OCI-LY1 (cell line): Measurements from ENCODE around the gene RANBP3L.
"Not testable (repeated sequence)": the region's sequence is repeated elsewhere in the genome, so short reads cannot be mapped to it uniquely, and the experiment has no call there.

ENCODE experiments used
- H2AFZ ChIP-seq: fragments of 200-600 bp; sonication (generic), shearing (Covaris generic); 2 replicates; pipeline ENCODE4 v1.6.0; 2014; ENCODE audit warnings: antibody characterized with exemption, mild to moderate bottlenecking, low read length
- H3F3A ChIP-seq: fragments of 200-600 bp; sonication (generic), shearing (Covaris generic); 2 replicates; pipeline ENCODE4 v1.6.0; 2014; ENCODE audit warnings: mild to moderate bottlenecking, antibody characterized with exemption, low read length, moderate library complexity; ENCODE audit not compliant: insufficient read depth
- H3K27ac ChIP-seq: fragments of 200-600 bp; sonication (generic); 2 replicates; pipeline ENCODE4 v1.5.1; 2014; ENCODE audit warnings: low read length, mixed run types, mild to moderate bottlenecking, low read depth; ENCODE audit not compliant: poor library complexity, severe bottlenecking
- H3K27me3 ChIP-seq: fragments of 200-600 bp; sonication (generic); 2 replicates; pipeline ENCODE4 v1.6.0; 2014; ENCODE audit warnings: antibody characterized with exemption, mild to moderate bottlenecking, low read length, moderate library complexity; ENCODE audit not compliant: insufficient read depth
- H3K36me3 ChIP-seq: fragments of 200-600 bp; sonication (generic); 2 replicates; pipeline ENCODE4 v1.6.1; 2014; ENCODE audit warnings: mild to moderate bottlenecking, antibody characterized with exemption, low read length, moderate library complexity, mixed read lengths; ENCODE audit not compliant: insufficient read depth
- H3K4me1 ChIP-seq: fragments of 200-600 bp; sonication (generic); 2 replicates; pipeline ENCODE4 v1.5.1; 2014; ENCODE audit warnings: mild to moderate bottlenecking, low read length, moderate library complexity; ENCODE audit not compliant: insufficient read depth, severe bottlenecking
- H3K4me2 ChIP-seq: fragments of 200-600 bp; sonication (generic), shearing (Covaris generic); 2 replicates; pipeline ENCODE4 v1.6.1; 2014; ENCODE audit warnings: low read length
- H3K4me3 ChIP-seq: fragments of 200-600 bp; sonication (generic); 2 replicates; pipeline ENCODE4 v1.5.1; 2014; ENCODE audit warnings: low read length, low read depth, mild to moderate bottlenecking, mixed read lengths; ENCODE audit not compliant: poor library complexity, severe bottlenecking
- H3K79me2 ChIP-seq: fragments of 200-600 bp; shearing (Covaris generic); 2 replicates; pipeline ENCODE4 v1.6.1; 2016; ENCODE audit warnings: mixed run types, low read length, mixed read lengths; ENCODE audit not compliant: insufficient read depth
- H3K9ac ChIP-seq: fragments of 200-600 bp; sonication (generic), shearing (Covaris generic); 2 replicates; pipeline ENCODE4 v1.6.1; 2014; ENCODE audit warnings: mild to moderate bottlenecking, low read length, mixed read lengths
- H3K9me2 ChIP-seq: fragments of 200-600 bp; sonication (generic), shearing (Covaris generic); 2 replicates; pipeline ENCODE4 v1.6.1; 2014; ENCODE audit warnings: low read depth, mild to moderate bottlenecking, low read length, mixed read lengths
- H3K9me3 ChIP-seq: fragments of 200-600 bp; shearing (Covaris generic); 2 replicates; pipeline ENCODE4 v1.6.1; 2014; ENCODE audit warnings: low read length, mixed read lengths
- H4K20me1 ChIP-seq: fragments of 200-600 bp; sonication (generic), shearing (Covaris generic); 2 replicates; pipeline ENCODE4 v1.6.0; 2016; ENCODE audit warnings: mild to moderate bottlenecking, low read length; ENCODE audit not compliant: insufficient read depth
- CTCF ChIP-seq: fragments of 200-600 bp; sonication (generic), shearing (Covaris generic); IDR thresholded peaks from 2 replicates; pipeline ENCODE4 v1.5.1; 2017; ENCODE audit warnings: mild to moderate bottlenecking, antibody characterized with exemption, low read length, moderate library complexity, mixed read lengths
- EZH2 ChIP-seq: fragments of 200-600 bp; sonication (generic), shearing (Covaris generic); IDR thresholded peaks from 2 replicates; pipeline ENCODE4 v1.8.0; 2017; ENCODE audit warnings: borderline replicate concordance, mixed run types, mild to moderate bottlenecking, antibody characterized with exemption, low read length, moderate library complexity, mixed read lengths

Gene RANBP3L

GRCh38 chr5:36301858-36302603 is at the start of gene RANBP3L:
TSS of gene RANBP3L (minus strand) at chr5:36301902. CDS start at chr5:36301416, 486 bp downstream.
- Histone ChIP-seq H2AFZ (no peak within 1 kb of the TSS), H3K9me2 (no peaks in the 10 kb centered on the region), H3K4me1 (no peaks in the 10 kb centered on the region), H3K9me3 (no peaks in the 10 kb centered on the region), H3K4me2 (no peak within 1 kb of the TSS), H3K36me3 (no peaks in the 10 kb centered on the region), H3F3A (no peaks in the 10 kb centered on the region), H3K4me3 (no peak within 1 kb of the TSS), H3K27ac (no peak within 1 kb of the TSS), H4K20me1 (no peaks in the 10 kb centered on the region), H3K27me3 (no peaks in the 10 kb centered on the region), H3K9ac (no peak within 1 kb of the TSS), H3K79me2 (no peaks in the 10 kb centered on the region)
- TF ChIP-seq EZH2 (no peak), CTCF (no peak)

GRCh38 chr5:36346896-36347690 is 45.4 kb upstream of the RANBP3L start:
- Histone ChIP-seq H2AFZ (no peak overlapping the region), H3K4me2 (no peak overlapping the region), H3K79me2 (no peaks in the 10 kb centered on the region), H3K27ac (no peak overlapping the region), H3K4me3 (no peak overlapping the region), H4K20me1 (no peaks in the 10 kb centered on the region), H3K9ac (no peak overlapping the region), H3K27me3 (no peaks in the 10 kb centered on the region), H3K4me1 (no peaks in the 10 kb centered on the region), H3K9me3 (no peaks in the 10 kb centered on the region), H3K9me2 (no peaks in the 10 kb centered on the region), H3F3A (no peaks in the 10 kb centered on the region), H3K36me3 (no peaks in the 10 kb centered on the region)
- TF ChIP-seq EZH2: no peak
- no peak for TF ChIP-seq CTCF

GRCh38 chr5:36344899-36345298 is 43.2 kb upstream of the RANBP3L start:
- Histone ChIP-seq H3F3A (no peaks in the 10 kb centered on the region), H3K9ac (no peak overlapping the region), H3K4me1 (no peaks in the 10 kb centered on the region), H2AFZ (no peak overlapping the region), H3K9me2 (no peaks in the 10 kb centered on the region), H3K27me3 (no peaks in the 10 kb centered on the region), H3K4me3 (no peak overlapping the region), H3K27ac (no peak overlapping the region), H4K20me1 (no peaks in the 10 kb centered on the region), H3K4me2 (no peak overlapping the region), H3K9me3 (no peaks in the 10 kb centered on the region), H3K36me3 (no peaks in the 10 kb centered on the region), H3K79me2 (no peaks in the 10 kb centered on the region)
- TF ChIP-seq CTCF (no peak), EZH2 (no peak)

- H3K9me2 ChIP-seq, H3K4me2 ChIP-seq, H3F3A ChIP-seq, H3K27ac ChIP-seq, H3K4me3 ChIP-seq, H3K79me2 ChIP-seq, H3K9me3 ChIP-seq, H2AFZ ChIP-seq, H3K27me3 ChIP-seq, H3K4me1 ChIP-seq, H4K20me1 ChIP-seq, H3K9ac ChIP-seq, H3K36me3 ChIP-seq: not testable (repeated sequence)
These were observed 40.0 kb upstream of the RANBP3L start for GRCh38 chr5:36341720-36342119.
